NCI-H1436 treated with DMSO at 0.1 percent for 48 hours (cell line): ENCODE measurements around the gene ARHGDIA.

Experiments
- DNase-seq: peaks from one replicate; lab custom pipeline; 2025; lab: John Stamatoyannopoulos, UW

The ARHGDIA gene

GRCh38 chr17:81905993-81906392, 34.9 kb upstream of the ARHGDIA start:
- no peak for DNase-seq

GRCh38 chr17:81905424-81905875, 34.3 kb upstream of the ARHGDIA start:
- DNase-seq: no peak

- no peak for DNase-seq
These were observed 33.7 kb upstream of the ARHGDIA start for GRCh38 chr17:81904600-81905423.

GRCh38 chr17:81903896-81904599, 32.9 kb upstream of the ARHGDIA start:
- DNase-seq: no peak

GRCh38 chr17:81903415-81903831, 32.3 kb upstream of the ARHGDIA start:
- DNase-seq: no peak

GRCh38 chr17:81902653-81903414, 31.7 kb upstream of the ARHGDIA start:
- no peak for DNase-seq

GRCh38 chr17:81902023-81902652, 31.0 kb upstream of the ARHGDIA start, which contains the start of gene NPB:
Gene NPB (plus strand): TSS chr17:81902238. CDS start chr17:81902278, 40 bp downstream.
- DNase-seq: no peak

GRCh38 chr17:81901167-81902022, 30.3 kb upstream of the ARHGDIA start:
- no peak for DNase-seq

- DNase-seq: no peak
These were observed 29.2 kb upstream of the ARHGDIA start for GRCh38 chr17:81900181-81900820.

- no peak for DNase-seq
These were observed 28.5 kb upstream of the ARHGDIA start for GRCh38 chr17:81899514-81900166.

GRCh38 chr17:81898885-81899284, 27.7 kb upstream of the ARHGDIA start:
- DNase-seq: no peak

GRCh38 chr17:81898029-81898866, 27.1 kb upstream of the ARHGDIA start:
- no peak for DNase-seq

GRCh38 chr17:81895400-81895799, 24.3 kb upstream of the ARHGDIA start:
- DNase-seq: no peak

- no peak for DNase-seq
These were observed 20.1 kb upstream of the ARHGDIA start for GRCh38 chr17:81891303-81891552.

GRCh38 chr17:81890447-81891302, 19.5 kb upstream of the ARHGDIA start:
- DNase-seq: no peak

- no peak for DNase-seq
These were observed 18.5 kb upstream of the ARHGDIA start for GRCh38 chr17:81889602-81890001.

GRCh38 chr17:81888988-81889595, 18.0 kb upstream of the ARHGDIA start:
- no peak for DNase-seq
